T-cell (primary cell): ENCODE results near the gene UBB. TPM values are rescaled to one million over a fixed set of nuclear protein-coding genes. Genes with fewer than 3 reads are reported as not detected.

Experiments
- ATAC-seq, 4 experiments: fragments of 200-7000 bp in 3 of 4; fragments of 150-1000 bp in 1 of 4; cut with Tn5 transposase; replicated peaks in 1 of 4; 1 replicate in 3 of 4; 2 replicates in 1 of 4; pipeline ENCODE4 v1.10.0; 2021; ENCODE audit warnings: moderate library complexity in 3 of 4, mild to moderate bottlenecking in 2 of 4, moderate number of reproducible peaks in 1 of 4
- CTCF ChIA-PET, 2 donors: fragments of 300-600 bp; sonication (Branson Sonifier 250); formaldehyde crosslinking; loops; one replicate each; lab custom pipeline; 2022; ENCODE audit warnings: antibody characterized with exemption in 2 of 2; lab: Charles Lee
- POLR2A ChIA-PET, 2 donors: fragments of 300-600 bp; sonication (Branson Sonifier 250); formaldehyde crosslinking; loops; one replicate each; lab custom pipeline; 2022; ENCODE audit warnings: antibody characterized with exemption in 2 of 2; lab: Charles Lee
- DNase-seq, 35 experiments: peaks; one replicate each; pipeline versions ENCODE4 v3.0.0 to v3.0.0-alpha.2; 2013 to 2023
- H3K27ac ChIP-seq: one replicate; pipeline ENCODE4 v1.5.1; 2013; ENCODE audit warnings: low read length
- H3K27me3 ChIP-seq, 2 experiments: replicated peaks in 1 of 2; 1 replicate in 1 of 2; 2 replicates in 1 of 2; pipeline versions ENCODE4 v1.6.1 to v1.7.0; 2013; ENCODE audit warnings: low read length in 1 of 2, mixed read lengths in 1 of 2; ENCODE audit not compliant: control insufficient read depth in 2 of 2, insufficient read depth in 2 of 2; ENCODE audit errors: extremely low read depth in 1 of 2
- H3K36me3 ChIP-seq, 2 donors: 1 replicate in 1 of 2; 2 replicates in 1 of 2; pipeline versions ENCODE4 v1.6.1 to v1.7.0; 2013; ENCODE audit warnings: low read length in 1 of 2; ENCODE audit not compliant: control insufficient read depth in 2 of 2, insufficient read depth in 1 of 2; ENCODE audit errors: extremely low read depth in 1 of 2
- H3K4me1 ChIP-seq, 2 experiments: 1 replicate in 1 of 2; 2 replicates in 1 of 2; pipeline versions ENCODE4 v1.6.1 to v1.7.0; 2013; ENCODE audit warnings: low read length in 2 of 2, mixed read lengths in 1 of 2; ENCODE audit not compliant: insufficient read depth in 2 of 2, control insufficient read depth in 1 of 2; ENCODE audit errors: extremely low read depth in 1 of 2
- H3K4me3 ChIP-seq, 2 donors: 1 replicate in 1 of 2; 2 replicates in 1 of 2; pipeline versions ENCODE4 v1.5.1 to v1.7.0; 2013; ENCODE audit warnings: mild to moderate bottlenecking in 2 of 2, low read length in 1 of 2, moderate library complexity in 1 of 2; ENCODE audit not compliant: control insufficient read depth in 1 of 2; ENCODE audit errors: extremely low read depth in 1 of 2
- H3K9me3 ChIP-seq: 2 replicates; pipeline ENCODE4 v1.7.0; 2013
- H3K27ac Mint-ChIP-seq, 2 donors: one replicate each; pipeline ENCODE4 v1.8.0; 2020 to 2021; ENCODE audit warnings: mild to moderate bottlenecking in 2 of 2, mixed read lengths in 2 of 2
- H3K27me3 Mint-ChIP-seq, 2 donors: one replicate each; pipeline ENCODE4 v1.8.0; 2021 to 2022; ENCODE audit warnings: mixed read lengths in 2 of 2
- H3K36me3 Mint-ChIP-seq: one replicate; pipeline ENCODE4 v1.8.0; 2021; ENCODE audit warnings: mixed read lengths
- H3K4me1 Mint-ChIP-seq, 3 donors: one replicate each; pipeline ENCODE4 v1.8.0; 2020 to 2022; ENCODE audit warnings: mixed read lengths in 3 of 3, mild to moderate bottlenecking in 1 of 3
- H3K4me3 Mint-ChIP-seq, 3 donors: one replicate each; pipeline ENCODE4 v1.8.0; 2020 to 2022; ENCODE audit warnings: mild to moderate bottlenecking in 3 of 3, mixed read lengths in 3 of 3, moderate library complexity in 3 of 3
- H3K9me3 Mint-ChIP-seq, 3 donors: one replicate each; pipeline ENCODE4 v1.8.0; 2020 to 2022; ENCODE audit warnings: mixed read lengths in 3 of 3
- WGBS: methylation state at CpG from one replicate; pipeline ENCODE4 v1.1.5; 2013; ENCODE audit warnings: missing lambda C conversion rate; ENCODE audit not compliant: insufficient coverage; 5-methylcytosine and 5-hydroxymethylcytosine counted together
- total RNA-seq, 35 experiments: library from RNA in 6 of 35; stranded (reverse) in 6 of 35; fragments of 120-200 nt in 1 of 35; gene quantifications; one replicate each; pipeline versions ENCODE4 v1.2.1 to v1.2.4 and lab custom pipeline; 2013 to 2026

Gene UBB
- total RNA-seq, 5 donors from 2014 or later (not counting 1 experiment from before 2014, with no cell fraction given) = 669 to 892 (median 718) TPM

DNA sequence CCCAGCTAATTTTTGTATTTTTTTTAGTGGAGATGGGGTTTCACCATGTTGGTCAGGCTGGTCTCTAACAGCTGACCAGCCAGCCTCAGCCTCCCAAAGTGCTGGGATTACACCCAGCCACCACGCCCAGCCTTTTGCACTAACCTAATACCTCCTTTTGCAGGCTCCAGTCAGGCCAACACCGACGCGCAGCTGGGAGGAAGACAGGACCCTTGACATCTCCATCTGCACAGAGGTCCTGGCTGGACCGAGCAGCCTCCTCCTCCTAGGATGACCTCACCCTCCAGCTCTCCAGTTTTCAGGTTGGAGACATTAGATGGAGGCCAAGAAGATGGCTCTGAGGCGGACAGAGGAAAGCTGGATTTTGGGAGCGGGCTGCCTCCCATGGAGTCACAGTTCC lies 36.5 kb downstream of the UBB start:
- DNase-seq (no peak), ATAC-seq (no peak)
- Mint-ChIP-seq H3K4me3 (peak overlapping the region; percentile 90 to 98 (median 95)), H3K27me3 (no peaks in the 10 kb centered on the region), H3K4me1 (peaks cover 52 to 63% (median 59%) of the 10 kb centered on the region in 3 donors), H3K9me3 (no peaks in the 10 kb centered on the region), H3K27ac (peak overlapping the region; percentile 99), H3K36me3 (peaks cover 24% of the 10 kb centered on the region)
- no CpG with 5 or more reads among the region's 7 CpGs for WGBS
- POLR2A ChIA-PET = interaction anchor here in 1 of 2 donors (1.4 kb wide), 1 partner anchor 37 kb away, joined by 4 read pairs; the partner anchor contains the start of gene UBB
- CTCF ChIA-PET = no interaction called here
- H3K27ac ChIP-seq = peak overlapping the region; percentile 88
- H3K4me1 ChIP-seq = peaks cover 8 to 63% of the 10 kb centered on the region in 2 experiments
- H3K36me3 ChIP-seq = peaks cover 16 to 43% of the 10 kb centered on the region in 2 donors
- H3K27me3 ChIP-seq = no peaks in the 10 kb centered on the region
- H3K4me3 ChIP-seq = no peak overlapping the region
- H3K9me3 ChIP-seq = no peaks in the 10 kb centered on the region

- H3K27ac Mint-ChIP-seq = peak overlapping the region; percentile 79 to 99
- peaks cover 8 to 66% of the 10 kb centered on the region in 2 experiments for H3K4me1 ChIP-seq
- DNase-seq (no peak), ATAC-seq (no peak)
- H3K36me3 Mint-ChIP-seq = peaks cover 31% of the 10 kb centered on the region
- no peak overlapping the region for H3K4me3 ChIP-seq
- no peaks in the 10 kb centered on the region for H3K9me3 ChIP-seq
- peak overlapping the region; percentile 16 for H3K27ac ChIP-seq
- POLR2A ChIA-PET = no interaction called here
- no peaks in the 10 kb centered on the region for H3K27me3 ChIP-seq
- WGBS = 92% methylated on average over 5 of the region's 7 CpGs
- peak overlapping the region; percentile 24 to 95 (median 25) for H3K4me3 Mint-ChIP-seq
- no peaks in the 10 kb centered on the region for H3K9me3 Mint-ChIP-seq
- peaks cover 21 to 50% of the 10 kb centered on the region in 2 donors for H3K36me3 ChIP-seq
- CTCF ChIA-PET = no interaction called here
- peaks cover 56 to 63% (median 59%) of the 10 kb centered on the region in 3 donors for H3K4me1 Mint-ChIP-seq
- H3K27me3 Mint-ChIP-seq = no peaks in the 10 kb centered on the region
Measured at GRCh38 chr17:16417896-16418684, 37.2 kb downstream of the UBB start.

DNA sequence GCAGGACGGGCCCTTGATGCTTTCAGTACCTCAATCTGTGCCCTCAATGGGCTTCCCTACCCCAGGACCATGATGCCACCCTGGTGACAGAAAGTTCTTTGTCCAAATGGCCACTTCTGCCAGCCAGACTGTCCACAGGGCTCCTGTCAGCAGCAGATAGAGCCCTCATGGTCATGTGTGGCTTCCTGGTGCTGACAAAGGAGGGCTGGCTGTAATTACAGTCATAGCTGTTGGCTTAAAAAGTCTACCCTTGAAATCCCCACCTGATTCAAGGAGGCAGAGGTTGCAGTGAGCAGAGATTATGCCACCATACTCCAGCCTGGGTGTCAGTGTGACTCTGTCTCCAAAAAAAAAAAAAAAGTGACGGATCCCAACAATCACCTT lies 37.8 kb downstream of the UBB start:
- Histone ChIP-seq H3K4me3 (no peak overlapping the region), H3K27ac (peak overlapping the region; percentile 22), H3K4me1 (peaks cover 8 to 66% of the 10 kb centered on the region in 2 experiments), H3K9me3 (no peaks in the 10 kb centered on the region), H3K27me3 (no peaks in the 10 kb centered on the region), H3K36me3 (peaks cover 21 to 56% of the 10 kb centered on the region in 2 donors)
- Mint-ChIP-seq H3K27ac (peak overlapping the region; percentile 79 to 99), H3K36me3 (peaks cover 31% of the 10 kb centered on the region), H3K9me3 (no peaks in the 10 kb centered on the region), H3K27me3 (no peaks in the 10 kb centered on the region), H3K4me3 (peak overlapping the region; percentile 63 to 95 (median 68)), H3K4me1 (peaks cover 56 to 62% (median 59%) of the 10 kb centered on the region in 3 donors)
- ChIA-PET CTCF (interaction anchor here in 1 of 2 donors (0.5 kb wide), 1 partner anchor 50 kb away, joined by 7 read pairs; no protein-coding TSS in a partner anchor), POLR2A (interaction anchor here in 1 of 2 donors (0.5 to 0.6 kb wide), 2 partner anchors 38 to 164 kb away, joined by 3 to 5 read pairs; partner anchors contain the start of gene UBB)
- no peak for ATAC-seq
- WGBS = 88% methylated on average over 1 of the region's 2 CpGs
- no peak for DNase-seq

DNA sequence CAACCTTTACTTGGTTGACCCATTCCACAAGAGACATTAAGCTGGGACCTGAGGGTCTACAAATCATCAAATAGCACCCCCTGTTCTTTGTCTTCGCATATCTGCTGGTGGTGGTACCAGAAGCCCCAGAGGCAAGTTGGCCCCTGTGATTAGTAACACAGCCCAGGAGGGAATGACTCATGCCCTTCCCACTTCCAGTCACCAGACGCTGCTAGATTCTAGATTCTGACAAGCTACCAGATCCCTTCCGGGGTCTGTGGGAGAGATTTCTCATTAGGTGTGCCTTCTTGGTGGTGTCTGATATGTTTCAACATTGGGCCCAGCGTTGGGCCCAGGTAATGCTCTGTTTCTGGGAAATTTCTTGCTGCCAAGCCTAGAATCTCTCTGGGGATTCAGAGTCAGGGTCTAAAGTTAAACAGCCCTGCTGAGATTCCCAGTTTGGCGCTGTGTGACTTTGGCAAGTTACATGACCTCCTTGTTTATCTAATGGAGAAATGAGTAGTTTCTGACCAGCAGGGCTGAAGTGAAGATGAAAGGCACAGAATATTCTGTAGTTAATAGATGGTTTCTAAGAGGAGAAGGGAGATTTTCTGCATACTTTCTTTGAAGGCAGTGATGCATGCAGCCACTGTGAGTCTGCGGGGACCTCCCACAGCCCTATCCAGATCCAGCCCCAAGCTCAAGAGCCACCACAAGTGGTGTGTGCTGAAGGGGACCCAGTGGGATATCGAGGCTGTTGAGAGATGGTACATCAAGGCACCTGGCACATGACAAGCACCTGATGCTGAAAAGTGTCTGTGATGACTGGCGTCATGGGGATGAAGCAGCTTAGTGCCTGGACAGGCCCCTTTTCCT lies 38.4 kb downstream of the UBB start:
- ATAC-seq = peak in 2 of 4 experiments; percentile 21 to 26
- Mint-ChIP-seq H3K36me3 (peaks cover 31% of the 10 kb centered on the region), H3K27ac (peak overlapping the region; percentile 79 to 99), H3K4me1 (peaks cover 56 to 60% (median 56%) of the 10 kb centered on the region in 3 donors), H3K27me3 (no peaks in the 10 kb centered on the region), H3K4me3 (peak overlapping the region; percentile 63 to 95 (median 68)), H3K9me3 (no peaks in the 10 kb centered on the region)
- 43% methylated on average over 6 of the region's 8 CpGs for WGBS
- peak in 5 of 35 experiments; percentile 16 to 50 (median 34) for DNase-seq
- Histone ChIP-seq H3K36me3 (peaks cover 21 to 58% of the 10 kb centered on the region in 2 donors), H3K4me1 (peaks cover 8 to 64% of the 10 kb centered on the region in 2 experiments), H3K4me3 (no peak overlapping the region), H3K27ac (peak overlapping the region; percentile 29), H3K9me3 (no peaks in the 10 kb centered on the region), H3K27me3 (no peaks in the 10 kb centered on the region)
- ChIA-PET CTCF (interaction anchor here in 1 of 2 donors (0.5 kb wide), 1 partner anchor 51 kb away, joined by 7 read pairs; no protein-coding TSS in a partner anchor), POLR2A (interaction anchor here in 1 of 2 donors (0.5 to 0.6 kb wide), 2 partner anchors 38 to 165 kb away, joined by 3 to 5 read pairs; partner anchors contain the start of gene UBB)

DNA sequence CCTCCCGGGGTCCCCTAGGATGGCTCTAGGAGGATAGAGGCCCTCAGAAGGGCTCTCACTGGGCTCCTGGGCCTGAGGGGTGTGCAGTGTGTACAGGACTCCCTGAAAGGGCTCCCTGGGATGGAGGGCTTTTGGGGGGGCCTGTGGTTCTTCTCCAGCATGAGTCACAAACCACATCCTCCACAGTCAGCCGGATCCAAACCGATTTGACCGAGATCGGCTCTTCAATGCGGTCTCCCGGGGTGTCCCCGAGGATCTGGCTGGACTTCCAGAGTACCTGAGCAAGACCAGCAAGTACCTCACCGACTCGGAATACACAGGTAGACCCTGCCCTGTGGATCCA lies 39.0 kb downstream of the UBB start:
- no peak overlapping the region for H3K4me3 ChIP-seq

More for the DNA sequence above, 39.0 kb downstream of the UBB start:
- peak in 3 of 4 experiments; percentile 11 to 23 (median 21) for ATAC-seq
- 15% methylated on average over 9 of the region's 10 CpGs for WGBS
- Mint-ChIP-seq H3K36me3 (peaks cover 31% of the 10 kb centered on the region), H3K27ac (peak overlapping the region; percentile 79 to 99), H3K4me3 (peak overlapping the region in 2 of 3 donors; percentile 63 to 95), H3K9me3 (no peaks in the 10 kb centered on the region), H3K27me3 (no peaks in the 10 kb centered on the region), H3K4me1 (peaks cover 50 to 56% (median 51%) of the 10 kb centered on the region in 3 donors)
- DNase-seq = peak in 7 of 35 experiments; percentile 22 to 49 (median 33)
- Histone ChIP-seq H3K27ac (peak overlapping the region; percentile 29), H3K36me3 (peaks cover 21 to 58% of the 10 kb centered on the region in 2 donors), H3K27me3 (no peaks in the 10 kb centered on the region), H3K4me1 (peaks cover 8 to 58% of the 10 kb centered on the region in 2 experiments), H3K9me3 (no peaks in the 10 kb centered on the region)
- POLR2A ChIA-PET = no interaction called here
- CTCF ChIA-PET = no interaction called here
